Activated CD8-positive, alpha-beta T cell treated with anti-CD3 and anti-CD28 coated beads, Interleukin-2, amount 10 ng/mL, durations not matched to agents 7 days and 5 days (primary cell): Measurements from ENCODE around the gene LINC00632. TPM values are rescaled to one million over a fixed set of nuclear protein-coding genes. Genes with fewer than 3 reads are reported as not detected.

Experiments
- ATAC-seq: fragments of 150-1000 bp; cut with Tn5 transposase; one replicate; pipeline ENCODE4 v1.10.0; 2021; ENCODE audit warnings: moderate library complexity
- CTCF ChIA-PET: fragments of 350-600 bp; sonication (Branson Sonifier 250); formaldehyde crosslinking; loops from one replicate; lab custom pipeline; 2021; ENCODE audit warnings: antibody characterized with exemption; lab: Charles Lee
- POLR2A ChIA-PET: fragments of 350-600 bp; sonication (Branson Sonifier 250); formaldehyde crosslinking; loops from one replicate; lab custom pipeline; 2021; ENCODE audit warnings: antibody characterized with exemption; lab: Charles Lee
- DNase-seq: peaks from one replicate; pipeline ENCODE4 v3.0.0-alpha.2; 2020
- H3K27ac Mint-ChIP-seq: one replicate; pipeline ENCODE4 v1.8.0; 2021; ENCODE audit warnings: mild to moderate bottlenecking, mixed read lengths
- H3K27me3 Mint-ChIP-seq: one replicate; pipeline ENCODE4 v1.8.0; 2021; ENCODE audit warnings: low read depth, mixed read lengths
- H3K36me3 Mint-ChIP-seq: one replicate; pipeline ENCODE4 v1.8.0; 2021; ENCODE audit warnings: low read depth, mixed read lengths
- H3K4me1 Mint-ChIP-seq: one replicate; pipeline ENCODE4 v1.8.0; 2021; ENCODE audit warnings: low read depth, mixed read lengths
- H3K4me3 Mint-ChIP-seq: one replicate; pipeline ENCODE4 v1.8.0; 2021; ENCODE audit warnings: mild to moderate bottlenecking, mixed read lengths
- H3K9me3 Mint-ChIP-seq: one replicate; pipeline ENCODE4 v1.8.0; 2022; ENCODE audit warnings: mixed read lengths; ENCODE audit not compliant: insufficient read depth
- total RNA-seq, 2 experiments: library from RNA; stranded (reverse); gene quantifications; one replicate each; pipeline ENCODE4 v1.2.3, GENCODE V29; 2021

LINC00632 gene
- total RNA-seq, 2 experiments from 2014 or later, result 0.31 to 0.79 TPM

DNA sequence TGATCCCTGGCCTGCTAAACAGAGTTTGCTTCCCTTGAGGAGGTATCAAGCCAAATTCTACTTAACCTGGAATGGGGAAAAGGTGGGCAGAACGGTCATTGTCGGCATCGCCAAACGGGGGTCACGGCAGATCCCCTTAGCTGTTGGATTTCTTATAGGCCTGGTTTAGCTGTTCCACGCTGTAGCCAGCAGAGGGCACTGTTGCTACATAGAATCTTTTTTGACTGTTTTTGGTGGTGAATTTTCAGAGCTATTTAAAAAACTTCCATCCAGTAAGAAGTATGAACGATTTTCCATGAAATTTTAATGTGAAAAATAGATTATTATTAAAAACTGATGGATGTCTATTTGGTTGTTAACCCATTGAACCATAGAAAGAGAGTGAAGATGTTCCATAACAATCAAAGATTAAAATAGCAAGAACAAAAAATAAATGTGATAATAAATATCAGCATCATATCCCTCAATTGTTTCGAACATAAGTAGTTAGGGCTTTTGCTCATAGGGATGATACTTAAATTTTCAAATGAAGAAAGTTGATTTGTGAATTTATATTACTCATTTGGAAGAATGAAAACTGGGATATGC lies 56.6 kb downstream of the LINC00632 start:
- no peaks in the 10 kb centered on the region for H3K4me1 Mint-ChIP-seq

DNA sequence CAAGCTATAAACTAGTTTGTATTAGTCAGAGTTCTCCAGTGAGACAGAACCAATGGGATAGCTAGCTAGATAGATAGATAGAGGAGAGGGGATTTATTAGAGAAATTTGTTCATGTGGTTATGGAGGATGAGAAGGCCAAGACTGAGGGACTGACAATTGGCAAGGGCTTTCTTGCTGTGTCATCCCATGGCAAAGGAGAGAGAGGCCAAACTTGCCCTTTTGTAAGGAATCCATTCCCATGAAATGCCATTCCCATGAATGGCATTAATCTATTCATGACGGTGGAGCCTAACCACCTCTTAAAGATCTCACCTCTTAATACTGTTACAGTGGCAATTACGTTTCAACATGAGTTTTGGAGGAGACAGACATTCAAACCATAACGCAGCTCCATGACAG lies 58.1 kb downstream of the LINC00632 start:
- DNase-seq, result no peak
- H3K9me3 Mint-ChIP-seq, result no peaks in the 10 kb centered on the region
- H3K27ac Mint-ChIP-seq, result no peak overlapping the region
- ChIA-PET POLR2A (no interaction called here), CTCF (no interaction called here)
- peaks cover 8% of the 10 kb centered on the region for H3K27me3 Mint-ChIP-seq
- H3K4me1 Mint-ChIP-seq, result no peaks in the 10 kb centered on the region
- ATAC-seq, result no peak
- no peaks in the 10 kb centered on the region for H3K36me3 Mint-ChIP-seq
- no peak overlapping the region for H3K4me3 Mint-ChIP-seq

More for the DNA sequence above, 56.6 kb downstream of the LINC00632 start:
- POLR2A ChIA-PET, result no interaction called here
- Mint-ChIP-seq H3K27me3 (peaks cover 8% of the 10 kb centered on the region), H3K9me3 (no peaks in the 10 kb centered on the region), H3K4me3 (no peak overlapping the region), H3K36me3 (no peaks in the 10 kb centered on the region), H3K27ac (no peak overlapping the region)
- DNase-seq (peak; percentile 47), ATAC-seq (no peak)
- CTCF ChIA-PET, result interaction anchor here (1.1 to 1.8 kb wide), 6 partner anchors 9 to 55 kb away, joined by 3 to 8 read pairs (median 4); no protein-coding TSS in a partner anchor

DNA sequence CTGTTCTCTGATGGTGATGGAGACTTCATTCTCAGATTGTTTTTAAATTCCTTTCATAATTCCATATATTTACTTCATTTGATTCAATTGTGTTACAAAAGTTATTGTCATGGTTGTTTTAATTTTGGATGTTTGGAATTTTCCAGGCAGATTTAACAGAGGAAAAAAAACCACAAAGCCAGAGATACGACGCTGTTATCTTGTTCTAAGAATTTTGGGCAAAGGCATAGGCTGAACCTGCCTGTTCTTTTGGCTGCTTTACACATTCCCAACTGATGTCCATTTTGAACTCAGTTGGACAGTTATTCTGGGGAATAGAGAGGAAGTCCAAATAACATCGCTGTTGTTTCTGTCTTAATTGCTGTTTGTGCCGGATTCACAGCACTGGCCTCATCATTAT lies 65.7 kb downstream of the LINC00632 start:
- ChIA-PET CTCF (interaction anchor here (1.5 kb wide), 1 partner anchor 9 kb away, joined by 4 read pairs; no protein-coding TSS in a partner anchor), POLR2A (no interaction called here)
- no peak for ATAC-seq

DNA sequence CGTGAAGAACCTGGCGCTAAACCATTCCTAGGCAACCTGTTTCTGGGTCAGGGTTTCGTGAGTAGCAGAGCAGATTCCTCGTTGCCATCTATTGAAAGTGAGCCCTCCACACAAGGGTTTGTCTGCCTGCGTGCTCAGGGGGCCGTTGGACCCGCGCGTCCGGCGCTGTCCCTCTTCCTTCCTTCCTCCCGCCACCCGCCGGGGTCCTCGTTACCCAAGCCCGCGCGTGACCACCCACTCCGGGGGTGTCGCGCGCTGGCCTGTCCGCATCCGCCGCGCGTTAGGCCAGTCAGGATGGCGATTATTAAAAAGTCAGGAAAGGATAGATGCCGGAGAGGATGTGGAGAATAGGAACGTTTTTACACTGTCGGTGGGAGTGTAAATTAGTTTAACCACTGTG lies 66.8 kb downstream of the LINC00632 start:
- ChIA-PET CTCF (no interaction called here), POLR2A (no interaction called here)
- Mint-ChIP-seq H3K27ac (no peak overlapping the region), H3K9me3 (no peaks in the 10 kb centered on the region), H3K27me3 (no peaks in the 10 kb centered on the region), H3K4me1 (no peaks in the 10 kb centered on the region), H3K4me3 (no peak overlapping the region), H3K36me3 (no peaks in the 10 kb centered on the region)
- DNase-seq, result no peak
- no peak for ATAC-seq

More for the DNA sequence above, 65.7 kb downstream of the LINC00632 start:
- Mint-ChIP-seq H3K4me3 (no peak overlapping the region), H3K4me1 (no peaks in the 10 kb centered on the region), H3K9me3 (no peaks in the 10 kb centered on the region), H3K27me3 (no peaks in the 10 kb centered on the region), H3K36me3 (no peaks in the 10 kb centered on the region), H3K27ac (no peak overlapping the region)
- no peak for DNase-seq

DNA sequence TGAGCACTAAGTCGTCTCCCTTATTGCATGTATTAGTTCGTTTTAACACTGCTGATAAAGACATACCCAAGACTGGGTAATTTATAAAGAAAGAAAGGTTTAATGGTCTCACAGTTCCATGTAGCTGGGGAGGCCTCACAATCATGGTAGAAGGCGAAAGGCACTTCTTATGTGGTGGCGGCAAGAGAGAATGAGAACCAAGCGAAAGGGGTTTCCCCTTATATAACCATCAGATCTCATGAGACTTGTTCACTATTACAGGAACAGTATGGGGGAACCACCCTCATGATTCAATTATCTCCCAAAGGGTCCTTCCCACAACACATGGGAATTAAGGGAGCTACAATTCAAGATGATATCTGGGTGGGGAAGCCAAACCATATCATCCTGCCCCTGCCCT lies 85.1 kb downstream of the LINC00632 start:
- Mint-ChIP-seq H3K4me1 (no peaks in the 10 kb centered on the region), H3K27me3 (no peaks in the 10 kb centered on the region), H3K4me3 (no peak overlapping the region), H3K27ac (no peak overlapping the region), H3K9me3 (no peaks in the 10 kb centered on the region), H3K36me3 (no peaks in the 10 kb centered on the region)
- POLR2A ChIA-PET, result no interaction called here
- ATAC-seq (no peak), DNase-seq (no peak)
- CTCF ChIA-PET, result no interaction called here

DNA sequence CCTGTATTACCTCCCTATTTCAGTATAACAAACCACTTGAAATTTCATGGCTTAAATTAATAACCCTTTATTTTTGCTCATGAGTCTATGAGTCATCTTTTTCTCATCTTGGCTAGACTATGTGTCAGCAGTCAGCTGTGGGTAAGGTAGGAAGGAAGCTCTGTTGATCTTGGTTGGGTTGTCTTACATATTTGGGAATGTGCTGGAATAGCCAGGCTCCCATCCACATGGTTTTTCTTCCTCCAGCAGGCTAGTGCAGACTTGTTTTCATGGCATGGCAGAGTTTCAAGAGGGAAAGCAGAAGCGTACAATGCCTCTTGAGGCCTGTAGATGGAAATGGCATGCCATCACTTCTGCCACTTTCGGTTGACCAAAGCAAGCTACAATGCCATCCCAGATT lies 89.7 kb downstream of the LINC00632 start:
- Mint-ChIP-seq H3K27ac (no peak overlapping the region), H3K27me3 (no peaks in the 10 kb centered on the region), H3K4me1 (no peaks in the 10 kb centered on the region), H3K4me3 (no peak overlapping the region), H3K9me3 (no peaks in the 10 kb centered on the region), H3K36me3 (no peaks in the 10 kb centered on the region)
- no peak for DNase-seq
- ChIA-PET CTCF (no interaction called here), POLR2A (no interaction called here)
- no peak for ATAC-seq

DNA sequence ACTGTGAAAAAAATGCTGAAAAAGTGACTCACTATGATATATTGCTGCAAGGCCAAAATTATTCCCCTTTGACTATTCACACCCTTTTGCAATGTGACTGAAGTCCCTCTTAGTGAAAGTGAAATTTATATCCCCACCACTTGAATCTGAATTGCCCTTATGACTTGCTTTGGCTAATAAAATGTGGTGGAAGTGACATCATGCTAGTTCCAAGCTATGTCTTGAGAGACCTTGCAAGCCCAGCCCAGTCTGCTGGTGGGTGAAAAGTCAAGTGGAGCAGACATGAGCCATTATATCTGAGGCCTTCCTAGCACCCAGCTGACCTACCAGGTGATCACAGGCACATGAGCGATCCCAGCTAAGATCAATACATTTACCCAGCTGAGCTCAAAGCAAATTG lies 94.7 kb downstream of the LINC00632 start:
- no peak overlapping the region for H3K27ac Mint-ChIP-seq
- DNase-seq, result no peak
- no peaks in the 10 kb centered on the region for H3K27me3 Mint-ChIP-seq
- ChIA-PET POLR2A (no interaction called here), CTCF (no interaction called here)
- H3K36me3 Mint-ChIP-seq, result no peaks in the 10 kb centered on the region
- no peaks in the 10 kb centered on the region for H3K4me1 Mint-ChIP-seq
- no peaks in the 10 kb centered on the region for H3K9me3 Mint-ChIP-seq
- ATAC-seq, result no peak
- no peak overlapping the region for H3K4me3 Mint-ChIP-seq

DNA sequence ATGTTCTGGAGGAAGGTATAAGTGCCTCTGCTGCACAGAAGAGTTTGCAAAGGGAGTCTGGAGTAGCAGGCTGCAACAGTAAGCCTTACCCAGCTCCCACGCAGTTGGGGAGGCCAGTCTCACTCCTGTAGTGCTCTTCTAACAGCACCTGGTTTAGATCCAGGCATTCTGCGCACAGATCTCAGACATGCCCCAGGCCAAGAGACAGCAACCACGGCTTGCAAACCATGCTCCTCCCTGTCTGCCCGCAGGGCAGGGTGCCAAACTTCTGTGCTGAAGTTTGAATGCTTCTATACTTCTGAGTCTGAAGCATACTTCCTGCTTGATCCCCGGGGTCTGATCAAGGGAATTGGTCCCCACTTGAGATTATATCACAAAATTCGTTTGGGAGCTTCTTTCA lies 106.3 kb downstream of the LINC00632 start:
- ATAC-seq (no peak), DNase-seq (no peak)
- Mint-ChIP-seq H3K27ac (no peak overlapping the region), H3K9me3 (peaks cover 7% of the 10 kb centered on the region), H3K27me3 (no peaks in the 10 kb centered on the region), H3K36me3 (no peaks in the 10 kb centered on the region), H3K4me1 (no peaks in the 10 kb centered on the region), H3K4me3 (no peak overlapping the region)
- POLR2A ChIA-PET, result no interaction called here
- CTCF ChIA-PET, result no interaction called here

DNA sequence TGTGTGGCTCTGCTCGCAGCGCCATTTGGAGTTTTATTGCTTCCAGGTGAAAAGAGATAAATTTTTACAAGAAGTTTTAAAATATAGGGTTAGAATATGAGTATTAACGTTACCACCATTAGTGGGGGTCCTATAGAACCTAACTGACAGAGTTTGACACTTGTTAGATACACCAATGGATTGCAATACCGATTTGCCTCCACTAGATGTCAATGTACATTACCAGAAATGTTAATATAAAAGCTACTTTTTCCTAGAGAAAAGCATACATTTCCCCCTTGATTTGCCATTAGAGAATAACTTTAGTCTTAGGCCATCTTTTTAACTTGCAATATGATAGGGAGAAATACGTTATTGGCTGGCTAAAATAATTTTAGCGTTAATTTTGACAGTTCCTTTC lies 108.4 kb downstream of the LINC00632 start:
- ATAC-seq, result no peak
- ChIA-PET CTCF (interaction anchor here (1.5 kb wide), 1 partner anchor 53 kb away, joined by 4 read pairs; no protein-coding TSS in a partner anchor), POLR2A (no interaction called here)
- Mint-ChIP-seq H3K9me3 (no peaks in the 10 kb centered on the region), H3K4me1 (peaks cover 6% of the 10 kb centered on the region), H3K4me3 (no peak overlapping the region), H3K36me3 (no peaks in the 10 kb centered on the region), H3K27me3 (no peaks in the 10 kb centered on the region), H3K27ac (no peak overlapping the region)
- no peak for DNase-seq

DNA sequence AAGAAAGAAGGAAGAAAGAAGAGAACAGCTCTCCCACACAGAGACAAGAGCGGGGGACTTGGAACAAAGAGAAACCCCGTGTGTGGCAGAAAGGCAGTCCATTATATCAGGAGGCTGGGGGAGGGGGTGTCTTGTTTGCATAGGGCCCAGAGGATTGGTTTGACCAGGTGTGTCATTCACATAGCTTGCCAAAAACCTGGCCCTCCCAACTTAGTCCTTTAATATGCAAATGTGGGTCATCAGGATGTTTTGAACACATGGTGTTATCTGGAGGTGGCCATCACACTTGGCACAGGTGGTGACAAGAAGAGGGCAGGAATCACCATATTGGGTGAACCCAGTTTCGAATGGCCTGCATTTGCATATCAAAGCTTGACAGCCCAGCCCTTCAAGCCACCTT lies 111.7 kb downstream of the LINC00632 start:
- no peak for DNase-seq
- H3K4me3 Mint-ChIP-seq, result no peak overlapping the region
- CTCF ChIA-PET, result interaction anchor here (1.9 kb wide), 1 partner anchor 56 kb away, joined by 7 read pairs; no protein-coding TSS in a partner anchor
- no peaks in the 10 kb centered on the region for H3K27me3 Mint-ChIP-seq
- no peaks in the 10 kb centered on the region for H3K36me3 Mint-ChIP-seq
- H3K27ac Mint-ChIP-seq, result no peak overlapping the region
- ATAC-seq, result no peak
- H3K9me3 Mint-ChIP-seq, result no peaks in the 10 kb centered on the region
- peaks cover 6% of the 10 kb centered on the region for H3K4me1 Mint-ChIP-seq
- POLR2A ChIA-PET, result no interaction called here

DNA sequence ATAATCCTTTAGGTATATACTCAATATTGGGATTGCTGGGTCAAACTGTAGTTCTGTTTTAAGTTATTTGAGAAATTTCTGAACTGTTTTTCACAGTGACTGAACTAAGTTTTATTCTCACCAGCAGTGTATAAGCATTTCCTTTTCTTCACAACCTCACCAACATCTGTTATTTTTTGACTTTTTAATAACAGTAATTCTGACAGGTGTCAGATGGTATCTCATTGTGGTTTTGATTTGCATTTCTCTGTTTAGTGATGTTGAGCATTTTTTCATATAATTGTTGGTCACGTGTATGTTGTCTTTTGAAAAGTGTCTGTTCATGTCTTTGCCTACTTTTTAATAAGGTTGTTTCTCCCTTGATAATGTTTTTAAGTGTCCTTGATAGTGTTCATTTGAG lies 112.6 kb downstream of the LINC00632 start:
- ChIA-PET CTCF (interaction anchor here (1.9 kb wide), 1 partner anchor 57 kb away, joined by 7 read pairs; no protein-coding TSS in a partner anchor), POLR2A (interaction anchor here (0.6 kb wide), 1 partner anchor 1423 kb away, joined by 3 read pairs; no protein-coding TSS in a partner anchor)
- no peak for ATAC-seq
- no peak overlapping the region for H3K4me3 Mint-ChIP-seq
- peaks cover 6% of the 10 kb centered on the region for H3K4me1 Mint-ChIP-seq
- H3K27me3 Mint-ChIP-seq, result no peaks in the 10 kb centered on the region
- no peaks in the 10 kb centered on the region for H3K9me3 Mint-ChIP-seq
- no peak for DNase-seq
- no peak overlapping the region for H3K27ac Mint-ChIP-seq
- H3K36me3 Mint-ChIP-seq, result no peaks in the 10 kb centered on the region

DNA sequence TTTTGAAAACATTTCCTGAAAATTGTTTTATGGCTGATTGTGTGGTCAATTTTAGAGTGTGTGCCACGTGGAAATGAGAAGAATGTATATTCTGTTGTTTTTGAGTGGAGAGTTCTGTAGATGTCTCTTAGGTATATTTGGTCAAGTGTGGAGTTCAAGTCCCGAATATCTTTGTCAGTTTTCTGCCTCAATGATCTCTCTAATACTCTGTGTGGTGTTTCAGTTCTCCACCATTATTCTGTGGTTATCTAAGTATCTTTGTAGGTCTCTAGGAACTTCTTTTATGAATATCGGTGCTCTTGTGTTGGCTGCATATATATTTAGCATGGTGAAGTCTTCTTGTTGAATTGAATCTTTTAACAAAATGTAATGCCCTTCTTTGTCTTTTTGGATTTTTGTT lies 113.3 kb downstream of the LINC00632 start:
- no peaks in the 10 kb centered on the region for H3K9me3 Mint-ChIP-seq
- peaks cover 6% of the 10 kb centered on the region for H3K4me1 Mint-ChIP-seq
- POLR2A ChIA-PET, result no interaction called here
- DNase-seq (no peak), ATAC-seq (no peak)
- H3K4me3 Mint-ChIP-seq, result no peak overlapping the region
- no peaks in the 10 kb centered on the region for H3K36me3 Mint-ChIP-seq
- no peaks in the 10 kb centered on the region for H3K27me3 Mint-ChIP-seq
- CTCF ChIA-PET, result no interaction called here
- no peak overlapping the region for H3K27ac Mint-ChIP-seq
